Kidney (tissue), 14 donors: ENCODE results near the gene PCYT2. TPM values are rescaled to one million over a fixed set of nuclear protein-coding genes. Genes with fewer than 3 reads are reported as not detected.

ENCODE experiments used
- DNase-seq, 5 donors: peaks; one replicate each; pipeline ENCODE4 v3.0.0-alpha.2; 2013 to 2020
- FAIRE-seq: peaks from 2 replicates; lab custom pipeline; 2012; peaks lifted over from hg19 to GRCh38; lab: Jason Lieb, UNC
- H3K27ac ChIP-seq, 2 donors: one replicate each; pipeline ENCODE4 v1.7.0; 2013; ENCODE audit warnings: low read depth in 2 of 2, low read length in 2 of 2, inconsistent platforms in 1 of 2
- H3K27me3 ChIP-seq: one replicate; pipeline ENCODE4 v1.7.1; 2013; ENCODE audit warnings: low read length, inconsistent platforms; ENCODE audit not compliant: control insufficient read depth, insufficient read depth
- H3K36me3 ChIP-seq, 3 donors: one replicate each; pipeline versions ENCODE4 v1.7.0 to v1.7.1; 2013; ENCODE audit warnings: low read length in 3 of 3, control low read depth in 1 of 3, inconsistent platforms in 1 of 3; ENCODE audit not compliant: insufficient read depth in 3 of 3, control insufficient read depth in 2 of 3
- H3K4me1 ChIP-seq, 3 donors: one replicate each; pipeline versions ENCODE4 v1.7.0 to v1.7.1; 2013; ENCODE audit warnings: low read length in 3 of 3, inconsistent platforms in 1 of 3, low read depth in 1 of 3; ENCODE audit not compliant: control insufficient read depth in 2 of 3, insufficient read depth in 2 of 3
- H3K4me3 ChIP-seq, 3 donors: one replicate each; pipeline versions ENCODE4 v1.7.0 to v1.8.1; 2013; ENCODE audit warnings: low read length in 3 of 3, control low read depth in 1 of 3, inconsistent platforms in 1 of 3
- H3K9ac ChIP-seq, 3 donors: one replicate each; pipeline versions ENCODE4 v1.7.0 to v1.7.1; 2013; ENCODE audit warnings: low read length in 3 of 3, control low read depth in 1 of 3, inconsistent platforms in 1 of 3
- H3K9me3 ChIP-seq, 3 donors: one replicate each; pipeline versions ENCODE4 v1.7.0 to v1.7.1; 2013; ENCODE audit warnings: low read length in 3 of 3, control low read depth in 1 of 3, inconsistent platforms in 1 of 3; ENCODE audit not compliant: control insufficient read depth in 2 of 3, insufficient read depth in 1 of 3
- intact Hi-C: fragments of 100-400 bp; cut with DNase I; formaldehyde crosslinking; loops from one replicate; pipeline ENCODE4 v1.11.1; 2022
- polyA plus RNA-seq: library from polyadenylated mRNA; stranded (reverse); fragments of 350-450 nt; fragmentation: Illumina TruSeq; extraction: RNeasy Lipid Tissue Mini Kit (QIAGEN cat#74804); gene quantifications from one replicate; pipeline ENCODE4 v1.2.3, GENCODE V29; 2014; ENCODE audit warnings: low read depth, low replicate concordance; ENCODE audit not compliant: insufficient read depth
- total RNA-seq: library from RNA; stranded (reverse); fragmentation: NEBNext Ultra II Directional; extraction: Animal tissue kit (Norgen Biotek cat#: 25700); gene quantifications from one replicate; pipeline ENCODE4 v1.2.1, GENCODE V29; 2021
- TF ChIP-seq, protein P1 (sequence below): IDR thresholded peaks from 3 replicates; pipeline ENCODE4 v1.5.1; 2012; ENCODE audit warnings: mild to moderate bottlenecking, moderate library complexity, borderline replicate concordance; ENCODE audit not compliant: insufficient read depth; ENCODE audit errors: extremely low read depth
- donor health status: control.
- donor health status: control.
- donor health status: control.
- donor health status: control.
- donor health status: control.
- donor health status: DM: yes; HTN: yes; CAD: no.
- donor health status: Normal renal cell carcinoma (clear cell type).

PCYT2 gene
- total and polyA plus RNA-seq, 2 donors from 2014 or later, result 28.4 to 104 TPM

GRCh38 chr17:81898029-81898866 is 13.0 kb downstream of the PCYT2 start:
- Histone ChIP-seq H3K4me1 (peaks cover 0 to 3% (median 0%) of the 10 kb centered on the region in 3 donors), H3K4me3 (no peak overlapping the region), H3K9me3 (no peaks in the 10 kb centered on the region), H3K36me3 (peaks cover 3 to 29% (median 3%) of the 10 kb centered on the region in 3 donors), H3K27me3 (no peaks in the 10 kb centered on the region), H3K9ac (no peak overlapping the region), H3K27ac (no peak overlapping the region)
- intact Hi-C loops, result no loop called here
- FAIRE-seq, result no peak
- DNase-seq, result no peak
- TF ChIP-seq, protein P1, sequence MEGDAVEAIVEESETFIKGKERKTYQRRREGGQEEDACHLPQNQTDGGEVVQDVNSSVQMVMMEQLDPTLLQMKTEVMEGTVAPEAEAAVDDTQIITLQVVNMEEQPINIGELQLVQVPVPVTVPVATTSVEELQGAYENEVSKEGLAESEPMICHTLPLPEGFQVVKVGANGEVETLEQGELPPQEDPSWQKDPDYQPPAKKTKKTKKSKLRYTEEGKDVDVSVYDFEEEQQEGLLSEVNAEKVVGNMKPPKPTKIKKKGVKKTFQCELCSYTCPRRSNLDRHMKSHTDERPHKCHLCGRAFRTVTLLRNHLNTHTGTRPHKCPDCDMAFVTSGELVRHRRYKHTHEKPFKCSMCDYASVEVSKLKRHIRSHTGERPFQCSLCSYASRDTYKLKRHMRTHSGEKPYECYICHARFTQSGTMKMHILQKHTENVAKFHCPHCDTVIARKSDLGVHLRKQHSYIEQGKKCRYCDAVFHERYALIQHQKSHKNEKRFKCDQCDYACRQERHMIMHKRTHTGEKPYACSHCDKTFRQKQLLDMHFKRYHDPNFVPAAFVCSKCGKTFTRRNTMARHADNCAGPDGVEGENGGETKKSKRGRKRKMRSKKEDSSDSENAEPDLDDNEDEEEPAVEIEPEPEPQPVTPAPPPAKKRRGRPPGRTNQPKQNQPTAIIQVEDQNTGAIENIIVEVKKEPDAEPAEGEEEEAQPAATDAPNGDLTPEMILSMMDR, result no peak

DNA sequence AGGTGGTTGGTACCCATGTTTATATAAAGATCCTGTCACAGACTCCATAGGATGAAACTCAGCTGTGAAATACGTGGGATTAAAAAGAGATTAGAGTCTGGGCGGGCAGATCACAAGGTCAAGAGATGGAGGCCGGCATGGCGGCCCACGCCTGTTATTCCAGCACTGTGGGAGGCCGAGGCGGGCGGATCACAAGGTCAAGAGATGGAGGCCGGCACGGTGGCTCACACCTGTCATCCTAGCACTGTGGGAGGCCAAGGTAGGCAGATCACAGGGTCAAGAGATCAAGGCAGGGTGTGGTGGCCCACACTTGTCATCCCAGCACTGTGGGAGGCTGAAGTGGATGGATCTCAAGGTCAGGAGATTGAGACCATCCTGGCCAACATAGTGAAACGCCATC is 15.8 kb downstream of the PCYT2 start:
- H3K4me3 ChIP-seq, result no peak overlapping the region
- H3K27me3 ChIP-seq, result no peaks in the 10 kb centered on the region
- H3K9me3 ChIP-seq, result no peaks in the 10 kb centered on the region
- intact Hi-C loops, result no loop called here
- peaks cover 0 to 3% (median 1%) of the 10 kb centered on the region in 3 donors for H3K4me1 ChIP-seq
- no peak for FAIRE-seq
- H3K36me3 ChIP-seq, result peaks cover 3 to 28% (median 3%) of the 10 kb centered on the region in 3 donors
- TF ChIP-seq, protein P1, result no peak
- H3K9ac ChIP-seq, result no peak overlapping the region
- no peak for DNase-seq
- H3K27ac ChIP-seq, result no peak overlapping the region

DNA sequence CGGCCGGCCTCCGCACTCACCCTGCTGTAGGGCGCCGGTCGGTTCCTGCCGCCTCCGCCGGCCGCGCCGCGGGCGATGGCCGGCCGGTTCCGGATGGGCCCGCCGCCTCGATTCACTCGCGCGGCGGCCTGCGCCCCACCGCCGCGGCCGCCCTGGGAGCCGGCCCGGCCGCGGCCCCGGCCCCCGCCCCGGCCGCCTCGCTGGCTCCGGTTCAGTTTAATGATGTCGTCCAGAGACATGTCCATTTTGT is 20.0 kb downstream of the PCYT2 start:
- TF ChIP-seq, protein P1, result no peak
- intact Hi-C loops, result no loop called here
- FAIRE-seq (no peak), DNase-seq (no peak)
- Histone ChIP-seq H3K9me3 (no peaks in the 10 kb centered on the region), H3K36me3 (peaks cover 0 to 26% (median 16%) of the 10 kb centered on the region in 3 donors), H3K4me3 (no peak overlapping the region), H3K9ac (no peak overlapping the region), H3K4me1 (peaks cover 0 to 5% (median 5%) of the 10 kb centered on the region in 3 donors), H3K27me3 (no peaks in the 10 kb centered on the region), H3K27ac (no peak overlapping the region)
